ENCODE measurements around the gene PHOX2A.

DNA sequence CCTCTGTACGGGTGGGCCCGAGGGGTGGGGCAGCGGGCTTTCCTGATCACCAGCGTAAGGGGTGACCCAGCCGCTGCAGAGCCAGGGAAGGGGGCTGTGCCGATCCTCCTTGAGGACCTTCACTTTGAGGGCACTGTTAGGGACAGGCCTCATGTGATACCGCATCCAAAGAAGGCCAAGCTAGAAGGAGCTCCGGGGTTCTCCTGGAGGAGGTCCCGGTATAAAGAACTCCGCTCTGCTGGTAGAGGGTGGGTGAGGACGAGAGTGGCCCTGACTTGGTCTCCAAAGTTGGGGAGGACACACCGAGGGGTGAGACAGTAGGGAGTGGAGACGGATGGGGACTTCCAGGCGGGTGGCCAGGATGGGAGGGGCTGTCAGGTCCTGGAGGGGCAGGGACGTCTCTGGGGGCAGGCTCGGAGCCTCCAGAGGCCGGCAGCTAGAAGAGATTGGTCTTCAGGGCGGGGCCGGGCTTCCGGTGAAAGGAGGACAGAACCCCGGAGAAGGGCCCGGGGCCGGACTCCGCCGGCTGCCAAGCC lies 4.6 kb downstream of the PHOX2A start:
- TF ChIP-seq ZFP30 (CRISPR knock-in tag; IDR thresholded peaks at IDR 0.05): no peak
- TF ChIP-seq CSDC2 (CRISPR knock-in tag; IDR thresholded peaks at IDR 0.05): no peak

Data from SK-N-SH treated with all-trans-retinoic acid at 6 μM for 48 hours (cell line).